Cardiac muscle cell (in vitro differentiated cells and primary cell): ENCODE data around the gene CLASP1. TPM values are rescaled to one million over a fixed set of nuclear protein-coding genes. Genes with fewer than 3 reads are reported as not detected.
A peak's percentile ranks its signal among the peaks of the same experiment; 100 is the strongest.

Experiments
- DNase-seq, 2 donors: peaks; one replicate each; pipeline versions ENCODE4 v3.0.0 to v3.0.0-alpha.2; 2010 to 2017; ENCODE audit warnings: low read depth in 1 of 2, low spot score in 1 of 2
- H3K27ac ChIP-seq: fragments of 200-600 bp; sonication (generic); 2 replicates; pipeline ENCODE4 v1.5.1; 2016
- H3K27me3 ChIP-seq: fragments of 200-600 bp; sonication (generic); 2 replicates; pipeline ENCODE4 v1.6.0; 2016; ENCODE audit warnings: control low read depth
- H3K36me3 ChIP-seq: fragments of 200-600 bp; sonication (generic); 2 replicates; pipeline ENCODE4 v1.5.1; 2016; ENCODE audit warnings: control low read depth
- H3K4me1 ChIP-seq: fragments of 200-600 bp; sonication (generic); 2 replicates; pipeline ENCODE4 v1.8.1; 2017; ENCODE audit warnings: low read depth, mild to moderate bottlenecking, mixed run types
- H3K4me3 ChIP-seq: fragments of 200-600 bp; sonication (generic); 2 replicates; pipeline ENCODE4 v1.5.1; 2016; ENCODE audit warnings: mild to moderate bottlenecking
- H3K9me3 ChIP-seq: fragments of 200-600 bp; sonication (generic); 2 replicates; pipeline ENCODE4 v1.5.1; 2017; ENCODE audit warnings: low read depth, mild to moderate bottlenecking, control low read depth
- polyA plus RNA-seq: library from polyadenylated mRNA; unstranded; fragments of >200 nt; fragmentation: Nextera tagmentation; extraction: Ambion mirVana; gene quantifications from 2 replicates; pipeline ENCODE4 v1.2.1, GENCODE V29; 2016
- total RNA-seq: library from RNA; depleted of rRNA; stranded (reverse); fragments of >200 nt; gene quantifications from 2 replicates; pipeline ENCODE4 v1.2.3, GENCODE V29; 2016
- TF ChIP-seq, protein P1 (sequence below): IDR thresholded peaks from 2 replicates; pipeline ENCODE4 v1.5.1; 2012; ENCODE audit warnings: low read depth, mild to moderate bottlenecking, low read length

The CLASP1 gene
- total and polyA plus RNA-seq, 2 experiments from 2014 or later: 24.8 to 53.0 TPM

DNA sequence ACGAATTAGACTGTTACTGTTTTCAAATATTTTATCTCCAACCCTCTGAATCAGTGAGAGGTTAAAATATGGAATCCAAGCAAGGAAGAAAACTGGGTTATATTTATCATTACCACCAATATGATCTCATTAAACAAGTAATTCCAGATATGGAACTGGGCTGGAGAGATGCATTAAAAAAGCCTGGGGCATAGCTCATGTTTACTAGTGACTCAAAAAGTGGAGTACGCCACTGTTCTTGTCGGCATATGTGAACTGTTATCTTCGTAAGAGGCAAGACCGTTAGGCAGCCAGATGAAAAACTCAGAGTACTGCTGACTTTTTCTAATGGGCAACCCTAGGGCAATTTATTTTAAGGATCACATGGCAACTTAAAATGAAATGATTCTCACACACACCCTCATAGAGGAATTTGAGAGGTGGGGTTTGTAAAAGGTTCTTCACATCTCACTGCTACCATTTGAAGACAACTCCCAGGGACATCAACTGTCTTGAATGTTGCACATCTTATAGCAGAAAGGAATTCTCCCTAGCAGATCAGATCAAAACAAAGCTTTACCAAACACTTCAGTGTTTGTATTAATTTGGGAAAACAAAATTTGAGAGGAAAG is 259.1 kb downstream of the CLASP1 start:
- Histone ChIP-seq H3K4me3 (no peak overlapping the region), H3K36me3 (peaks cover 38% of the 10 kb centered on the region), H3K4me1 (no peaks in the 10 kb centered on the region), H3K27me3 (no peaks in the 10 kb centered on the region), H3K9me3 (no peaks in the 10 kb centered on the region), H3K27ac (peak overlapping the region; percentile 49)
- TF ChIP-seq, protein P1, sequence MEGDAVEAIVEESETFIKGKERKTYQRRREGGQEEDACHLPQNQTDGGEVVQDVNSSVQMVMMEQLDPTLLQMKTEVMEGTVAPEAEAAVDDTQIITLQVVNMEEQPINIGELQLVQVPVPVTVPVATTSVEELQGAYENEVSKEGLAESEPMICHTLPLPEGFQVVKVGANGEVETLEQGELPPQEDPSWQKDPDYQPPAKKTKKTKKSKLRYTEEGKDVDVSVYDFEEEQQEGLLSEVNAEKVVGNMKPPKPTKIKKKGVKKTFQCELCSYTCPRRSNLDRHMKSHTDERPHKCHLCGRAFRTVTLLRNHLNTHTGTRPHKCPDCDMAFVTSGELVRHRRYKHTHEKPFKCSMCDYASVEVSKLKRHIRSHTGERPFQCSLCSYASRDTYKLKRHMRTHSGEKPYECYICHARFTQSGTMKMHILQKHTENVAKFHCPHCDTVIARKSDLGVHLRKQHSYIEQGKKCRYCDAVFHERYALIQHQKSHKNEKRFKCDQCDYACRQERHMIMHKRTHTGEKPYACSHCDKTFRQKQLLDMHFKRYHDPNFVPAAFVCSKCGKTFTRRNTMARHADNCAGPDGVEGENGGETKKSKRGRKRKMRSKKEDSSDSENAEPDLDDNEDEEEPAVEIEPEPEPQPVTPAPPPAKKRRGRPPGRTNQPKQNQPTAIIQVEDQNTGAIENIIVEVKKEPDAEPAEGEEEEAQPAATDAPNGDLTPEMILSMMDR: no peak
- DNase-seq: no peak

DNA sequence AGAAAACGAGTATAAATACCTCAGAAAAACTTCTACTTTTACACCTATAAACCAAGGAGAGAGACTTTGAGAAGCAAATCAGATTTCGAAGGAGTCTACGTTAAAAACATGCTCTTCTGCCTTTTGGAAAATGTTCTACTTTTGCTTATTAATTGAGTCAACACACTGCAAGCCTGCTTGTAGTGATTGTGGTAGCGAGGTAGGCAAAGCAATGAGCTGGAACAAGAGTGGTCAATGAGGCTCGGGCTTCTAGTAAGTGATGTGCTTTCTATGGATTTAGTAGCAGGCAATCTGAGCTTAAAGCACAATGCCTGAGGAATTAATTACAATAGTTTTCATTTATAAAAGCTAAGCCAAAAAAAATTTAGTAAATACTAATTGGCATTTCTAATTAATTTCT is 260.9 kb downstream of the CLASP1 start:
- TF ChIP-seq, protein P1: no peak
- no peak overlapping the region for H3K27ac ChIP-seq
- no peaks in the 10 kb centered on the region for H3K27me3 ChIP-seq
- no peak overlapping the region for H3K4me3 ChIP-seq
- H3K36me3 ChIP-seq: peaks cover 44% of the 10 kb centered on the region
- H3K4me1 ChIP-seq: no peaks in the 10 kb centered on the region
- DNase-seq: no peak
- H3K9me3 ChIP-seq: no peaks in the 10 kb centered on the region

DNA sequence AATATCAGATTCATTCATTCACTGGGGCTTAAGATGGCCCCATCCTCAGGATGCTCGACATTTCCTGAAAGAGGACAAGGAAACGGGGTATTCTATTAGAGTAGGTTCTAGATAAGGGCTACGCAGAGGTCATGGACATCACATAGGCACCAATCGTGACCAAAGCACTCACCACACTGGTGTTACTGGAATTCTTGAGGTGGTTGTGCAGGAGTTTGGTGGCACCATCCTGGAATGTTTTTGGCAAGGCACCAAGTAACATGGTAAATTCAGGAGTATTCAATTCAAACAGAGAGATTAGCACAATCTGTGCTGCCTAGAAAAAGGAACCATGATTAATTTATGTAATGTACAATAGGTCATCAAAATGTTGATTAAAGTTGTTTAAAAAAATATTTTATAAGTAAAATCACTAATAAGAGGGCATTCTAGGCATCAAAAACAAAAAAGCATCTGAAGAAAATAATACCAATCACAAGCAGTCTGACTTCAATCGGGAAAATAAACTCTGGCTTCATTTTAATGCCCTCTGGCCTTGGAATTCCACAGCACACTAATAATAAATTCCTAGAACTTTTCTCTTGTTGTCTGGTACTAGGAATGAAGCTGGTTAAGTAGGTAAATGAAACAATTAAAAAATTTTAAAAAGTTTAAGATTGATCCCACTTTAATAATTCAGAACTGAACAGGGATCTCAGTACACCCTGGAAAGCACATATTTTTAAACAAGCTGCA is 261.5 kb downstream of the CLASP1 start:
- Histone ChIP-seq H3K4me1 (no peaks in the 10 kb centered on the region), H3K27me3 (no peaks in the 10 kb centered on the region), H3K27ac (no peak overlapping the region), H3K4me3 (no peak overlapping the region), H3K9me3 (no peaks in the 10 kb centered on the region), H3K36me3 (peaks cover 49% of the 10 kb centered on the region)
- DNase-seq: no peak
- TF ChIP-seq, protein P1: no peak

DNA sequence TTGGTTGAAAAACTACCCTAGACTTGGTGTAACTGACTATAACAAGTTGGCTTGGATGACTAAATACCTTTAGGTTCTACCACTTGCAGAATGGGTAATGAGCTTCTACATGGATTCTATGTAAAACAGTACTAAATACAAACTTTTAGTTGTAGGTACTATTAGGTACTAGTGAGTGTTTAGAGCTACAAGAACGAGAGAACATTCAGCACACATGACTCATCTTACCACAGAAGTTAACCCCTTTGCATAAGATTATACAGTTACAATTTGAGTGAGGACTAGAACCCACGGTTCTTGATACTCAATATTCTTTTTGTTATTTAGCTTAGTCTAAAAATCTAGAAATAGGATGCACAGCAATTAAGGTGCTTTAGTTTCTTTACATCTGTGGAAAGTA is 262.6 kb downstream of the CLASP1 start:
- peak in 1 of 2 donors; percentile 54 for DNase-seq

DNA sequence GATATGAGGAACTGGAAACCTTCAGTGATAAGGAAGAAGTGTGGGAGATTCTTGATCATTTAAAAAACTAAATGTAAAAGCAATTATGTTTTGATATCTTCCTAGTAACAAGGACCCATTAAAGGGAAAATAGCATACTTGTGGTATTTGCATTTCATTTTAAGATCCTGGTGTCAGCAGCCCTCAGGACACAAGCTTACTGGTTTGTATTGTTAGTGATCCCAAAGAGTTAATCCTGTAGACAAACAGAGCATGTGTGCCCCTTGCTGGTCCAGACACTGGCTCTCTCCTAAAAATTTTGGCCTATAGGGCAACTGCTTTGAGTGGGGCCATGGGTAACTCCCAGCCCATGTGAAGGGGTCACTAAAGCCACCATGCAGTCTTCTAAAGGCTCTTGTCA is 263.2 kb downstream of the CLASP1 start:
- H3K27me3 ChIP-seq: no peaks in the 10 kb centered on the region
- TF ChIP-seq, protein P1: no peak
- H3K36me3 ChIP-seq: peaks cover 46% of the 10 kb centered on the region
- H3K9me3 ChIP-seq: no peaks in the 10 kb centered on the region
- no peak overlapping the region for H3K27ac ChIP-seq
- no peak overlapping the region for H3K4me3 ChIP-seq
- no peaks in the 10 kb centered on the region for H3K4me1 ChIP-seq
- DNase-seq: no peak

More for the DNA sequence above, 262.6 kb downstream of the CLASP1 start:
- H3K27me3 ChIP-seq: no peaks in the 10 kb centered on the region
- H3K4me1 ChIP-seq: no peaks in the 10 kb centered on the region
- H3K4me3 ChIP-seq: no peak overlapping the region
- peaks cover 51% of the 10 kb centered on the region for H3K36me3 ChIP-seq
- no peaks in the 10 kb centered on the region for H3K9me3 ChIP-seq
- TF ChIP-seq, protein P1: no peak
- H3K27ac ChIP-seq: no peak overlapping the region
